Ascending aorta (tissue), 2 donors: Measurements from ENCODE around the gene POU2F1. TPM values are rescaled to one million over a fixed set of nuclear protein-coding genes. Genes with fewer than 3 reads are reported as not detected.

ENCODE experiments used
- DNase-seq, 2 donors: peaks; one replicate each; pipeline ENCODE4 v3.0.0-alpha.2; 2019; ENCODE audit warnings: low spot score in 2 of 2
- H3K27ac ChIP-seq, 2 donors: fragments of 200-600 bp; sonication (generic); one replicate each; pipeline ENCODE4 v1.5.1; 2016 to 2017; ENCODE audit warnings: mild to moderate bottlenecking in 1 of 2
- H3K27me3 ChIP-seq: fragments of 200-600 bp; sonication (generic); one replicate; pipeline ENCODE4 v1.5.1; 2017
- H3K36me3 ChIP-seq, 2 donors: fragments of 200-600 bp; sonication (generic); one replicate each; pipeline ENCODE4 v1.5.1; 2016
- H3K4me1 ChIP-seq, 2 donors: fragments of 200-600 bp; sonication (generic); one replicate each; pipeline ENCODE4 v1.5.1; 2016 to 2017; ENCODE audit warnings: mild to moderate bottlenecking in 1 of 2
- H3K4me3 ChIP-seq, 2 donors: fragments of 200-600 bp; sonication (generic); one replicate each; pipeline ENCODE4 v1.5.1; 2016 to 2017; ENCODE audit warnings: mild to moderate bottlenecking in 1 of 2
- H3K9me3 ChIP-seq, 2 donors: fragments of 200-600 bp; sonication (generic); one replicate each; pipeline ENCODE4 v1.5.1; 2016
- intact Hi-C: fragments of 100-400 bp; cut with DNase I; formaldehyde crosslinking; loops from one replicate; pipeline ENCODE4 v1.15.1; 2023
- total RNA-seq: library from RNA; depleted of rRNA; stranded (reverse); fragments of >200 nt; gene quantifications from one replicate; pipeline ENCODE4 v1.1.0, GENCODE V29; 2016
- TF ChIP-seq, protein P1 (sequence below), 3 experiments: fragments of 200-600 bp in 2 of 3; fragments of 450-650 bp in 1 of 3; sonication (generic) in 2 of 3; IDR thresholded peaks; one replicate each; pipeline ENCODE4 v1.5.1; 2016 to 2019; ENCODE audit warnings: antibody characterized with exemption in 3 of 3, mild to moderate bottlenecking in 1 of 3, moderate library complexity in 1 of 3

The POU2F1 gene
- total RNA-seq, 1 donor from 2014 or later = 3.0 TPM

- DNase-seq = no peak
- Histone ChIP-seq H3K9me3 (no peaks in the 10 kb centered on the region), H3K36me3 (no peaks in the 10 kb centered on the region), H3K4me3 (no peak overlapping the region), H3K27ac (no peak overlapping the region), H3K4me1 (peaks cover 0 to 3% of the 10 kb centered on the region in 2 donors), H3K27me3 (no peaks in the 10 kb centered on the region)
- TF ChIP-seq, protein P1, sequence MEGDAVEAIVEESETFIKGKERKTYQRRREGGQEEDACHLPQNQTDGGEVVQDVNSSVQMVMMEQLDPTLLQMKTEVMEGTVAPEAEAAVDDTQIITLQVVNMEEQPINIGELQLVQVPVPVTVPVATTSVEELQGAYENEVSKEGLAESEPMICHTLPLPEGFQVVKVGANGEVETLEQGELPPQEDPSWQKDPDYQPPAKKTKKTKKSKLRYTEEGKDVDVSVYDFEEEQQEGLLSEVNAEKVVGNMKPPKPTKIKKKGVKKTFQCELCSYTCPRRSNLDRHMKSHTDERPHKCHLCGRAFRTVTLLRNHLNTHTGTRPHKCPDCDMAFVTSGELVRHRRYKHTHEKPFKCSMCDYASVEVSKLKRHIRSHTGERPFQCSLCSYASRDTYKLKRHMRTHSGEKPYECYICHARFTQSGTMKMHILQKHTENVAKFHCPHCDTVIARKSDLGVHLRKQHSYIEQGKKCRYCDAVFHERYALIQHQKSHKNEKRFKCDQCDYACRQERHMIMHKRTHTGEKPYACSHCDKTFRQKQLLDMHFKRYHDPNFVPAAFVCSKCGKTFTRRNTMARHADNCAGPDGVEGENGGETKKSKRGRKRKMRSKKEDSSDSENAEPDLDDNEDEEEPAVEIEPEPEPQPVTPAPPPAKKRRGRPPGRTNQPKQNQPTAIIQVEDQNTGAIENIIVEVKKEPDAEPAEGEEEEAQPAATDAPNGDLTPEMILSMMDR (IDR thresholded peaks at IDR 0.05) = no peak
- intact Hi-C loops = no loop called here
These were observed 9.2 kb downstream of the POU2F1 start for GRCh38 chr1:167229719-167230385.

GRCh38 chr1:167230437-167230836 lies 9.8 kb downstream of the POU2F1 start:
- no peaks in the 10 kb centered on the region for H3K27me3 ChIP-seq
- intact Hi-C loops = no loop called here
- H3K36me3 ChIP-seq = no peaks in the 10 kb centered on the region
- TF ChIP-seq, protein P1 (IDR thresholded peaks at IDR 0.05) = no peak
- H3K4me3 ChIP-seq = no peak overlapping the region
- H3K4me1 ChIP-seq = peaks cover 0 to 3% of the 10 kb centered on the region in 2 donors
- no peak overlapping the region for H3K27ac ChIP-seq
- no peak for DNase-seq
- H3K9me3 ChIP-seq = no peaks in the 10 kb centered on the region

GRCh38 chr1:167231873-167232450 lies 11.3 kb downstream of the POU2F1 start:
- no peak for DNase-seq
- Histone ChIP-seq H3K36me3 (no peaks in the 10 kb centered on the region), H3K4me3 (no peak overlapping the region), H3K9me3 (no peaks in the 10 kb centered on the region), H3K27me3 (no peaks in the 10 kb centered on the region), H3K27ac (no peak overlapping the region), H3K4me1 (no peaks in the 10 kb centered on the region)
- TF ChIP-seq, protein P1 (IDR thresholded peaks at IDR 0.05) = no peak
- intact Hi-C loops = no loop called here

DNA sequence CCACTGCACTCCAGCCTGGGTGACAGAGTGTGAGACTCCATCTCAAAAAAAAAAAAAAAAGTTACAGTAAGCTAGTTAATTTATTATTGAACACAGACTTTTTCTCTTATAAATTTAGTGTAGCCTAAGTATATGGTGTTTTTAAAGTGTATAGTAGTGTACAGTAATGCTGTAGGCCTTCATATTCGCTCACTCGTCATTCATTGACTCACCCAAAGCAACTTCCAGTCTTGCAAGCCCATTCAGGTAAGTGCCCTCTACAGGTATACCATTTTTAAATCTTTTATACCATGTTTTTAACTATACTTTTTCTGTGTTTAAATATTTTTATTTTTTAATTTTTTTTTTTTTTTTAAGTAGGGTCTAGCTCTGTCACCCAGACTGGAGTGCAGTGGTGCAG lies 12.1 kb downstream of the POU2F1 start:
- H3K36me3 ChIP-seq = no peaks in the 10 kb centered on the region
- TF ChIP-seq, protein P1 (IDR thresholded peaks at IDR 0.05) = no peak
- intact Hi-C loops = no loop called here
- no peaks in the 10 kb centered on the region for H3K27me3 ChIP-seq
- no peak for DNase-seq
- H3K4me3 ChIP-seq = no peak overlapping the region
- H3K27ac ChIP-seq = no peak overlapping the region
- no peaks in the 10 kb centered on the region for H3K4me1 ChIP-seq
- no peaks in the 10 kb centered on the region for H3K9me3 ChIP-seq

DNA sequence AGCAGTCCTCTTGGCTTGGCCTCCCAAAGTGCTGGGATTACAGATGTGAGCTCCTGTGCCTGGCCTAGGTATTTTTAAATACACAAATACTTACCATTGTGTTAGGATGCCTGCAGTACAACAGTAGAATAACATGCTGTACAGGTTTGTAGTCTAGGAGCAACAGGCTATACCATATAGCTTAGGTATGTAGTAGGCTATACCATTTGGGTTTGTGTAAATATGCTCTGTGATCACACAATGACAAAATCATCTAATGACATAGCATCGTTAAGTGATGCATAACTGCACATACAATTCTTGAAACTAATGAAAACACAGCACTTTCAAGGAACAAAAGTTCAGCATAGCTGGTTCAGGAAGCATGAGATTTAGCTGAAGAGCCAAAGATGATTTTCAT lies 12.7 kb downstream of the POU2F1 start:
- intact Hi-C loops = no loop called here
- Histone ChIP-seq H3K27me3 (no peaks in the 10 kb centered on the region), H3K4me1 (no peaks in the 10 kb centered on the region), H3K9me3 (no peaks in the 10 kb centered on the region), H3K27ac (no peak overlapping the region), H3K36me3 (no peaks in the 10 kb centered on the region), H3K4me3 (no peak overlapping the region)
- TF ChIP-seq, protein P1 (IDR thresholded peaks at IDR 0.05) = no peak
- DNase-seq = no peak
